GM12892 (cell line): Measurements from ENCODE around the gene POLRMT.

Experiments used
- POLR2AphosphoS5 ChIP-seq: IDR thresholded peaks from 2 replicates; pipeline ENCODE4 v1.6.1; 2011; ENCODE audit warnings: low read depth, low read length, control low read depth
- TAF1 ChIP-seq: IDR thresholded peaks from 2 replicates; pipeline ENCODE4 v1.6.1; 2011; ENCODE audit warnings: low read depth, mild to moderate bottlenecking, control low read depth, low read length, borderline replicate concordance

DNA sequence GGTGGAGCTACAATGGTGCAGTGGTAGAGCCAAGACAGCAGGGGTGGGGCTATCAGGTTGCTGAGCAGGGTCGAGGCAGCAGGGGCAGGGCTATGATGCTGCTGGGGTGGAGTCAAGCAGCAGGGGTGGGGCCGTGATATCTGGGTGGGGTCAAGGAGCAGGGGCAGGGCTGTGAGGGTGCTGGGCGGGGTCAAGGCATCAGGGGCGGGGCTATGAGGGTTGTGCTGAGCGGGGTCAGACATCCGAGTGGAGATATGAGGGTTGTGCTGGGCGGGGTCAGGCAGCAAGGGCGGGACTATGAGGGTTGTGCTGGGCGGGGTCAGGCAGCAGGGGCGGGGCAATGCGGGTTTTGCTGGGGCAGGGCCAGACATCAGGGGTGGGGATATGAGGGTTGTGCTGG lies 29.0 kb downstream of the POLRMT start:
- TF ChIP-seq POLR2AphosphoS5 (no peak), TAF1 (no peak)
